ENCODE measurements around the gene CH25H. TPM values are rescaled to one million over a fixed set of nuclear protein-coding genes. Genes with fewer than 3 reads are reported as not detected.

Gene CH25H
- polyA plus RNA-seq, 1 experiment: 0.71 TPM

DNA sequence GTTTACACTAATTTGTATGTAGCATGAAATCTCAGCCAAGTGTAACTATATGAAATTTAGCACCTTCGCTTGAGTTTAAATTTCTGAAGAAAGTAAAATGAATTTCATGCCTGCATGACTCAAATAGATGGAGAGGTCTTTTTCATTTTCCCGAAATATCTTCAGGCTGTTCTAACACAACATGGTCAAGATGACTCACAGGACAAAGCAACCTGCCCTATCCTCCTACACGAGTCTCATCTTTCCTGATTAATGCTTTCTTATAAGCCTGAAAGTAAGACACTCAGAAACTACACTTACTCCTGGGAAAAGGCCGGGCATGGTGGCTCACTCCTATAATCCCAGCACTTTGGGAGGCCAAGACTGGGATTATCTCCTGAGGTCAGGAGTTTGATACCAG lies 41.2 kb downstream of the CH25H start:
- DNase-seq (ENCODE audit: low read depth, low spot score): no peak
- no peak overlapping the region for H3K4me3 ChIP-seq (ENCODE audit: low read depth, low read length)
- H3K27ac ChIP-seq (ENCODE audit: low read depth, low read length): no peak overlapping the region
- H3K9me3 ChIP-seq (ENCODE audit: control insufficient read depth, insufficient read depth, low read length): no peaks in the 10 kb centered on the region
- TF ChIP-seq CTCF (IDR thresholded peaks at IDR 0.05; ENCODE audit: low read depth, low read length): no peak
- no peaks in the 10 kb centered on the region for H3K27me3 ChIP-seq (ENCODE audit: control insufficient read depth, insufficient read depth, low read length)
- ChIA-PET CTCF (no interaction called here), POLR2A (no interaction called here)

DNA sequence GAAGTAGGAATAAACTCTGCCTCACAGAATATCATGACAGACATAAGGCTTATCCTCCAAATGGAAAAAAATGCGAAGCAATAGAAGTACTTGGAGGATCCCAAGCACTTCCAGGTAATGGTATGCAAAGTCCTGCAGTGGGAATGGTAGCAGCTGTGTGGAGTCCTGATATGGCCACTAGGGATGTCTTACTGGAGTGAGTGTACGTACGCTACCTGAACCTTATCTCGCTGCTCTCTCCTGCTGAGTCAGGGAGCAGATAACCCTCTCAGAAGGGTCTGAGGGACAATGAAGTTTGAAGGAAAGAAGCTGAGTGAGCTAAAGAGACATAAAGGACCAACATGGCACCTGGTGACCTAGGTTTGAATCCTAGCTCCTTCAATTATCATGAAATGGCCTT lies 42.2 kb downstream of the CH25H start:
- Histone ChIP-seq H3K27me3 (ENCODE audit: control insufficient read depth, insufficient read depth, low read length) (no peaks in the 10 kb centered on the region), H3K4me3 (ENCODE audit: low read depth, low read length) (no peak overlapping the region), H3K9me3 (ENCODE audit: control insufficient read depth, insufficient read depth, low read length) (no peaks in the 10 kb centered on the region), H3K27ac (ENCODE audit: low read depth, low read length) (no peak overlapping the region)
- ChIA-PET CTCF (no interaction called here), POLR2A (no interaction called here)
- DNase-seq (ENCODE audit: low read depth, low spot score): no peak
- TF ChIP-seq CTCF (IDR thresholded peaks at IDR 0.05; ENCODE audit: low read depth, low read length): no peak

- DNase-seq (ENCODE audit: low read depth, low spot score): no peak
- CTCF ChIA-PET: interaction anchor here (1.3 kb wide), 1 partner anchor 135 kb away, joined by 3 read pairs; no protein-coding TSS in a partner anchor
- TF ChIP-seq CTCF (IDR thresholded peaks at IDR 0.05; ENCODE audit: low read depth, low read length): no peak
- Histone ChIP-seq H3K27ac (ENCODE audit: low read depth, low read length) (no peak overlapping the region), H3K4me3 (ENCODE audit: low read depth, low read length) (no peak overlapping the region), H3K27me3 (ENCODE audit: control insufficient read depth, insufficient read depth, low read length) (no peaks in the 10 kb centered on the region), H3K9me3 (ENCODE audit: control insufficient read depth, insufficient read depth, low read length) (no peaks in the 10 kb centered on the region)
- POLR2A ChIA-PET: no interaction called here
Measured at GRCh38 chr10:89164080-89164479, 43.0 kb downstream of the CH25H start.

DNA sequence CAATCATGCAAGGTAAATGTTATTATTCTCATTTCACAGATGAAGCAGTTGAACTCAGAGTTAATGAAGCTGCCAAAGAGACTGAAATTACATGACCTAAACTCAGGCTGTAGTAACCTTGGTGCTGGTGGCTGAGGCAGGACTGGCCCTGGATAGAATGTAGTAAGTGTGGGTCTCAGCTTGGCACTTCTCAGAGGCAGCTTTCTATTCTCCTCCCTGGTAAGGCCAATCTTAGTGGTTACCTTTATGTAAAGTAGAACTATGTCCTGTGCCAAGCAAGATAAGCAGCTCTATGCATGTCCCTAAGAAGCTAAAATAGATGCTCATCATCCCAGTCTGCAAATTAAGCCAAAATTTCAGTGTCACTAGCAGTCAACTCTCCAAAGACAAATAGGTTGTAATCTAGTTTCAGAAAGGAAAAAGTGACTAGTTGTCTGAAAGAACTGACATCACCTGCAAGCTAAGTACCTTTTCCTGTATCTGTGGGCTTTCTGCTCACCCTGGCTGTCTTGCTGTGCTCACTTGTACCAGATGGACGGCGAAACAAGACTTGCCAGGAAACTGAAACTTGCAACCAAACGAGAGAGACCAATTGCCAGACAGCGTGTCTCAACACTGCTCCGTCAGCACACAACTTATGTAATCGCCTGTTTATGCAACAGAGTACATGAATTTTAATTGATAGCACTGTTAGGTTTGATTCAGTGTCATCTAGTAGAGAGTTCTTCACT lies 43.7 kb downstream of the CH25H start:
- ChIA-PET POLR2A (no interaction called here), CTCF (interaction anchor here (1.3 kb wide), 1 partner anchor 134 kb away, joined by 3 read pairs; no protein-coding TSS in a partner anchor)
- no peaks in the 10 kb centered on the region for H3K9me3 ChIP-seq (ENCODE audit: control insufficient read depth, insufficient read depth, low read length)
- H3K4me3 ChIP-seq (ENCODE audit: low read depth, low read length): no peak overlapping the region
- TF ChIP-seq CTCF (IDR thresholded peaks at IDR 0.05; ENCODE audit: low read depth, low read length): no peak
- no peaks in the 10 kb centered on the region for H3K27me3 ChIP-seq (ENCODE audit: control insufficient read depth, insufficient read depth, low read length)
- no peak for DNase-seq (ENCODE audit: low read depth, low spot score)
- no peak overlapping the region for H3K27ac ChIP-seq (ENCODE audit: low read depth, low read length)

DNA sequence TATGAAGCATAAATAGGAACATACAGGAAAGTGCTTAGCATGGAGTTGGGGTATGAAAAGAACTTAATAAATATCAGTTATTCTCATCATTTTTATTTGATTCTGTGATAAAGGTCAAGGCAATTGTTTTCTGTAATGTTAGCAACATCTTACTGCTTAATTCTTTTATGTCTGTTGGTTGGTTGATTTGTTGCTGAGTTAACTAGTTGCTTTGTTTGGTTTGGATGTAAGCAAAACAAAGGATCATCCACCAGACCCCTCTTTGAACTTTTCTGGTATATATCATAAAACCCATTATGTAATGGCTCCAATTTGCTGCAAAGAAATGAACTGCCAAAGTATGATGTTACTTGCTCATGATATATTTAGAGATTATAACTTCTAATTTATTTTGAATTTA lies 44.5 kb downstream of the CH25H start:
- CTCF ChIA-PET: interaction anchor here (1.3 kb wide), 1 partner anchor 133 kb away, joined by 3 read pairs; no protein-coding TSS in a partner anchor
- POLR2A ChIA-PET: no interaction called here
- TF ChIP-seq CTCF (IDR thresholded peaks at IDR 0.05; ENCODE audit: low read depth, low read length): no peak
- Histone ChIP-seq H3K27me3 (ENCODE audit: control insufficient read depth, insufficient read depth, low read length) (no peaks in the 10 kb centered on the region), H3K9me3 (ENCODE audit: control insufficient read depth, insufficient read depth, low read length) (no peaks in the 10 kb centered on the region), H3K4me3 (ENCODE audit: low read depth, low read length) (no peak overlapping the region), H3K27ac (ENCODE audit: low read depth, low read length) (no peak overlapping the region)
- no peak for DNase-seq (ENCODE audit: low read depth, low spot score)
